ENCODE results near the gene TLK2. TPM values are rescaled to one million over a fixed set of nuclear protein-coding genes. Genes with fewer than 3 reads are reported as not detected.
"Not testable (repeated sequence)": the region's sequence is repeated elsewhere in the genome, so short reads cannot be mapped to it uniquely, and the experiment has no call there.

Gene TLK2
- 10 to 100 TPM; 24.8 to 26.8 TPM for total RNA-seq

DNA sequence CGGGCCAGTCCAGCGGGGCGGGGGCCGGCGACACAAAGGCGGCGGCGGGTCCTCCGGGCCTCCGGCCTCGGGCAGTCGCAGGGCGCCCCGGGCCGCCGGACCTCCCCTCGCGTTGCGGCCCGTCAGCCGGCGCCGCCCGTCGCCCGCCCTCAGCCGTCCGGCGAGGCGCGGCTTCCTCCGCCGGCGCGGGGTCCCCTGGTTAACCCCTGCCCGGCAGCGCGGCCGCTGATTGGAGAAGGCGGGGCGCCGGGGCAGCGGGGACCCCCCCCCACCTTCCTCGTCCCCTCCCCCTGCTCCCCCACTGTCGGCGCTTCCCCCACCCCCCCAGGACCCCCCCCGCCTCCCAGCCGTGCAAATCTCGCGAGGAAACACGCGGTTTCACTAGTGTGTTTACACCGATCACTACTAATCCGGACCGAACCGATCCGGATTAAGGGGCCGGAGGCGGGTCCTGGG, at the start of gene TLK2:
TLK2 (plus strand) TSS at position 402 of the 456 bp plus-strand sequence. CDS start 2,301 bp downstream, outside the sequence.
- H3K27me3 Mint-ChIP-seq: no peaks in the 10 kb centered on the region
- H3K27ac Mint-ChIP-seq: peak within 1 kb of the TSS; percentile 94
- peak within 1 kb of the TSS; percentile 87 for H3K4me3 Mint-ChIP-seq
- TF ChIP-seq, protein P1, sequence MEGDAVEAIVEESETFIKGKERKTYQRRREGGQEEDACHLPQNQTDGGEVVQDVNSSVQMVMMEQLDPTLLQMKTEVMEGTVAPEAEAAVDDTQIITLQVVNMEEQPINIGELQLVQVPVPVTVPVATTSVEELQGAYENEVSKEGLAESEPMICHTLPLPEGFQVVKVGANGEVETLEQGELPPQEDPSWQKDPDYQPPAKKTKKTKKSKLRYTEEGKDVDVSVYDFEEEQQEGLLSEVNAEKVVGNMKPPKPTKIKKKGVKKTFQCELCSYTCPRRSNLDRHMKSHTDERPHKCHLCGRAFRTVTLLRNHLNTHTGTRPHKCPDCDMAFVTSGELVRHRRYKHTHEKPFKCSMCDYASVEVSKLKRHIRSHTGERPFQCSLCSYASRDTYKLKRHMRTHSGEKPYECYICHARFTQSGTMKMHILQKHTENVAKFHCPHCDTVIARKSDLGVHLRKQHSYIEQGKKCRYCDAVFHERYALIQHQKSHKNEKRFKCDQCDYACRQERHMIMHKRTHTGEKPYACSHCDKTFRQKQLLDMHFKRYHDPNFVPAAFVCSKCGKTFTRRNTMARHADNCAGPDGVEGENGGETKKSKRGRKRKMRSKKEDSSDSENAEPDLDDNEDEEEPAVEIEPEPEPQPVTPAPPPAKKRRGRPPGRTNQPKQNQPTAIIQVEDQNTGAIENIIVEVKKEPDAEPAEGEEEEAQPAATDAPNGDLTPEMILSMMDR (IDR thresholded peaks at IDR 0.05): no peak
- intact Hi-C loops (cut with micrococcal nuclease): no loop called here
- peak; percentile 79 for DNase-seq
- H3K4me1 Mint-ChIP-seq (ENCODE audit: low read depth): peaks cover 31% of the 10 kb centered on the region
- ChIA-PET POLR2A (no interaction called here), CTCF (no interaction called here)
- H3K9me3 Mint-ChIP-seq: no peaks in the 10 kb centered on the region
- peaks cover 17% of the 10 kb centered on the region for H3K36me3 Mint-ChIP-seq (ENCODE audit: low read depth)
- peak; percentile 88 for ATAC-seq

DNA sequence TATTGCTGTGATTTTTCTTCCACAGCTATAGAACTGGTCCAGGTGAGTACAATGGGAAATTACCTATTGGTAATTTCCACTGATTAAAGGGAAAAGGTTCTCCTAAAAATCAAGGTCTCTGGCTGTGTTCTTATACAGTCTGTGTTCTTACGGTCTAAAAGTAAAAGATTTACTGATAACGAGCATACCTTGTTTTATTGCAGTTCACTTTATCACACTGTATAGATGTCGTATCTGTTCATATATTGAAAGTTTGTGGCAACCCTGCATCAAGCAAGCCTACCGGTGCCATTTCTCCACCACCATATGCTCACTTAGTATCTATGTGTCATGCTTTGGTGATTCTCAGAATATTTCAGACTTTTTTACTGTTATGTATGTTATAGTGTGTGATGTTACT, 43.4 kb upstream of the TLK2 start:
- POLR2A ChIA-PET; ATAC-seq; H3K4me3 Mint-ChIP-seq; CTCF ChIA-PET; DNase-seq; H3K27me3 Mint-ChIP-seq; H3K9me3 Mint-ChIP-seq; H3K4me1 Mint-ChIP-seq (ENCODE audit: low read depth); intact Hi-C loops (cut with micrococcal nuclease); H3K27ac Mint-ChIP-seq: not testable (repeated sequence)
- peaks cover 21% of the 10 kb centered on the region for H3K36me3 Mint-ChIP-seq (ENCODE audit: low read depth)

DNA sequence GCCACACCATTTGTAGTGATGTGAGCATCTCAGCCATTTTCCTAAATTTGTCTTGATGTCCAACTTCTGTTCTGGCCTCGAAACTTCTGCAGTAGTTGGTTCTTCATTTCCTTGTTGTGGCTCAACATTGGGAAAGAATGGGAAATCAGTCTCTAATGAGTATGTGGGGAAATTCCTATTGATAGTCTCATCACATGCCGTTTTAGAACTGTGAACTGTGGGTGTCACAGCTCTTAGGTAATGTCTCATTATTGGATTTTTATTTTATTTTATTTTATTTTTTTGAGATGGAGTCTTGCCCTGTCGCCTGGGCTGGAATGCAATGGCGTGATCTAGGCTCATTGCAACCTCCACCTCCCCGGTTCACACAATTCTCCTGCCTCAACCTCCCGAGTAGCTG, 37.4 kb upstream of the TLK2 start:
- CTCF ChIA-PET; H3K4me1 Mint-ChIP-seq (ENCODE audit: low read depth); H3K9me3 Mint-ChIP-seq; intact Hi-C loops (cut with micrococcal nuclease); H3K27me3 Mint-ChIP-seq; H3K27ac Mint-ChIP-seq; POLR2A ChIA-PET; ATAC-seq; H3K4me3 Mint-ChIP-seq; DNase-seq: not testable (repeated sequence)
- H3K36me3 Mint-ChIP-seq (ENCODE audit: low read depth): peaks cover 21% of the 10 kb centered on the region

DNA sequence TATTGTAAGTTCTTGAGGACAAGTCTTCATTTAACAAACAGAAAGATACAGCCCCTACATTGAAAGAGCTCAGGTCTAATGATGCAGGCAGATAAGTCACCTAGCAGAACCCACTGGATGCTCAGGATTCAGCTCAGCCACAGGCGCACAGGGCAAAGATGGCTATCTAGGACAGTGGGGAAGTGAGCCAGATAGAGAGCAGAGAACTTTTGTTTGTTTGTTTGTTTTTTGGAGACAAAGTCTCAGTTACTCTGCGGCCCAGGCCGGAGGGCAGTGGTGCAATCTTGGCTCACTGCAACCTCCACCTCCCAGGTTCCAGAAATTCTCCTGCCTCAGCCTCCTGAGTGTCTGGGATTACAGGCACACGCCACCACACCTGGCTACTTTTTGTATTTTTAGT, 34.6 kb upstream of the TLK2 start:
- Mint-ChIP-seq H3K36me3 (ENCODE audit: low read depth) (peaks cover 32% of the 10 kb centered on the region), H3K27me3 (no peaks in the 10 kb centered on the region), H3K4me3 (no peak overlapping the region), H3K27ac (no peak overlapping the region), H3K9me3 (no peaks in the 10 kb centered on the region), H3K4me1 (ENCODE audit: low read depth) (no peaks in the 10 kb centered on the region)
- POLR2A ChIA-PET: no interaction called here
- TF ChIP-seq, protein P1 (IDR thresholded peaks at IDR 0.05): no peak
- ATAC-seq (no peak), DNase-seq (no peak)
- CTCF ChIA-PET: no interaction called here
- intact Hi-C loops (cut with micrococcal nuclease): no loop called here

DNA sequence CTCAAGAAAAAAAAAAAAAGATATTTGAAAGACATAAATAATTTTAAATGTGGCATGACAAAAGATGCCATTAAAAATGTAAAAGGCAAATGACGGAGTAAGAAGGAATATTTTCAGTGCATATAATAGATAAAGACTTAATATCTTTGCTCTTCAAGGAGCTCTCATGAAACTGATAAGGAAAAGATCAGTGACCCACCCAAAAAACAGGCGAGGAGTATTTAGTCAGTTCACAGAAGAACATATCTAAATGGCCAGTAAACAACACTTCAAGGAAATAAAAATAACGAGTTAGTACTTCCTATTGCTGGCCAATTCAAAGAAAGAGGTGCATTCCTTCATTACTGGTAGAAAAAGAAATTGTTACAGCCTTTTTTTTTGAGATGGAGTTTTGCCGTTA, 32.8 kb upstream of the TLK2 start:
- H3K4me1 Mint-ChIP-seq (ENCODE audit: low read depth); intact Hi-C loops (cut with micrococcal nuclease); ATAC-seq; H3K27me3 Mint-ChIP-seq; H3K4me3 Mint-ChIP-seq; H3K27ac Mint-ChIP-seq; H3K9me3 Mint-ChIP-seq; POLR2A ChIA-PET; CTCF ChIA-PET; DNase-seq: not testable (repeated sequence)
- H3K36me3 Mint-ChIP-seq (ENCODE audit: low read depth): peaks cover 30% of the 10 kb centered on the region

DNA sequence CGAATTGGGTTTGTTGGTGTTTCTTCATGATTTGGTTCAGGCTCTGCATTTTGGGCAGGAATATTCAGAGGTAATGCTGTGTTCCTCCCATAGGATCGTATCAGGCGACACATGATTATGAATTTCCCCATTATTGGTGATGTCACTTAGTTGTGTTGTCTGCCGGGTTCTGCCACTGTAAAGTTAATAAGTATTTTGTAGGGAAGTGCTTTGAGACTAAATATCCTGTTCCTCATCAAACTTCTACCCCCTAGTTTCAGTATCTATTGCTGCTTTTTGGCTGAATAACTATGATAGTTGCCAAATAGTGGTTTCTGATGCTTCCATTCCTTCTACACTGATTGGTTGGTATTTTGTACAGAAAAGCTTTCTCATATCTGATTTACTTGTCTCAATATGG, 26.4 kb upstream of the TLK2 start:
- intact Hi-C loops (cut with micrococcal nuclease); CTCF ChIA-PET; ATAC-seq; H3K27ac Mint-ChIP-seq; POLR2A ChIA-PET; H3K4me3 Mint-ChIP-seq; H3K27me3 Mint-ChIP-seq; H3K9me3 Mint-ChIP-seq; DNase-seq: not testable (repeated sequence)
- Mint-ChIP-seq H3K4me1 (ENCODE audit: low read depth) (peaks cover 12% of the 10 kb centered on the region), H3K36me3 (ENCODE audit: low read depth) (peaks cover 22% of the 10 kb centered on the region)

DNA sequence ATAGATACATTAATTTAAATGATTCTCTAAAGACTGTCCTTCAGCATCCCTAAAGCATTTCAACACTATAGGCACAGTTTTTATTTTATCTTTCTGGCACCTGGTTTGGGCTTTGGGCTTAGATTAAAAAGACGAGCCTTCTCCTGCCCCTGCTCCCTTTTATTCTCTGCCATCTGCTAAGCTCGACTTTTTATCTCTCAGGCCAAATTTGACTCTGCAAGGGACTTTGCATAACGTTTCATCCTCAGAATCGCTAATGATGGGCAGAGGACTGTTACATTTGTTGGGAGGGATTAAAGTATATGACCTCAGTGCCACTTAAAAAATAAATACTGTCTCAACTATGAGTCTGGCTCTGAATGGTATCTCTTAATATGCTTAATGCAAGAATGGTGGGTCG, 25.6 kb upstream of the TLK2 start:
- H3K9me3 Mint-ChIP-seq; ATAC-seq; H3K4me3 Mint-ChIP-seq; H3K27ac Mint-ChIP-seq; H3K27me3 Mint-ChIP-seq; intact Hi-C loops (cut with micrococcal nuclease); POLR2A ChIA-PET; DNase-seq; CTCF ChIA-PET: not testable (repeated sequence)
- H3K36me3 Mint-ChIP-seq (ENCODE audit: low read depth): peaks cover 14% of the 10 kb centered on the region
- H3K4me1 Mint-ChIP-seq (ENCODE audit: low read depth): peaks cover 12% of the 10 kb centered on the region

DNA sequence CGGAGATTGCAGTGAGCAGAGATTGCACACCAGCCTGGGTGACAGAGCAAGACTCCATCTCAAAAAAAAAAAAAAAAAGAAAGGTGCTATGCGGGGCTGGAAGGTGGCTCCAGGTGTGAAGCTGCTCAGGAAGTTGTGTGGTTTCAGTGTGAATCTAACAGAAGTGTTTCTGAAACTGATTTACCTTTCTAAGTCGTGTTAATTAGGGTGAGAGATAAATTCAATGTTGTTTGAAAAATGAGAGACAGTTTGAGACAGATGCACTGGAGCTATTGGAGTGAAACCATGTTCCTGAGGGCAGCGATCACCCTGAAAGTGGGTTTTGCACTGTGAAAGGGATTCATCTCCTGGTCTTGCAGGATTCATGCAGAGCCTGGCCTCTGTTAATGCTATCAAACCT, 25.0 kb upstream of the TLK2 start:
- H3K4me3 Mint-ChIP-seq; DNase-seq; H3K9me3 Mint-ChIP-seq; intact Hi-C loops (cut with micrococcal nuclease); ATAC-seq; H3K27me3 Mint-ChIP-seq; H3K36me3 Mint-ChIP-seq (ENCODE audit: low read depth); POLR2A ChIA-PET; CTCF ChIA-PET: not testable (repeated sequence)
- peak overlapping the region; percentile 58 for H3K27ac Mint-ChIP-seq
- peaks cover 12% of the 10 kb centered on the region for H3K4me1 Mint-ChIP-seq (ENCODE audit: low read depth)

DNA sequence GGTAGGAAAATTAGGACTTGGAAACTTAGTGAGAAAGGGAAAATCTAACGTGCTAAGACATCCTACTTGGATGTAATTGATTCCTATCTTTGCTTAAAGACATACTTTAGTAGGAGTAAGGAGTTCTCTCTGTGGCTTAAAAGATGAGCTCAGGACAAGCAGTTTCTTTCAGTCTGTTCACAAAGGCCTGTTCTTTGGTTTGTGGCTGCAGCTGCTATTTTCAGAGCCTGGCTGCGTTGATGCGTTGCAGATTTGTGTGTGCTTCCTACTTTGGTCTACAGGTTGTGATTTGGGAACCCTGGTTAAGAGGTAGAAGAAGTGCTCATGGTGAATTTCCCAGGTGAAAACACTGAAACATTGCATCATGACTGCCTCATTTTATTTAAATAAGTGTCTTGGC, 24.5 kb upstream of the TLK2 start:
- peaks cover 12% of the 10 kb centered on the region for H3K4me1 Mint-ChIP-seq (ENCODE audit: low read depth)
- H3K36me3 Mint-ChIP-seq (ENCODE audit: low read depth); H3K9me3 Mint-ChIP-seq; ATAC-seq; CTCF ChIA-PET; POLR2A ChIA-PET; H3K27me3 Mint-ChIP-seq; H3K4me3 Mint-ChIP-seq; H3K27ac Mint-ChIP-seq; DNase-seq; intact Hi-C loops (cut with micrococcal nuclease): not testable (repeated sequence)
